Prostate gland (tissue), 2 donors: ENCODE measurements around the gene TNXB. TPM values are rescaled to one million over a fixed set of nuclear protein-coding genes. Genes with fewer than 3 reads are reported as not detected.

Source experiments
- DNase-seq: peaks from one replicate; pipeline ENCODE4 v3.0.0-alpha.2; 2019; ENCODE audit warnings: low spot score
- H3K27ac ChIP-seq, 2 donors: fragments of 200-600 bp; sonication (generic); 2 replicates each; pipeline ENCODE4 v1.5.1; 2017 to 2019
- H3K27me3 ChIP-seq: fragments of 200-600 bp; sonication (generic); replicated peaks from 2 replicates; pipeline ENCODE4 v1.5.1; 2019; ENCODE audit not compliant: insufficient read depth
- H3K36me3 ChIP-seq, 2 donors: fragments of 200-600 bp; sonication (generic); 1 replicate in 1 of 2; 2 replicates in 1 of 2; pipeline versions ENCODE4 v1.5.1 to v1.8.1; 2017 to 2019
- H3K4me1 ChIP-seq: fragments of 200-600 bp; sonication (generic); replicated peaks from 2 replicates; pipeline ENCODE4 v1.5.1; 2019
- H3K4me3 ChIP-seq, 2 donors: fragments of 200-600 bp; sonication (generic); 2 replicates each; pipeline ENCODE4 v1.5.1; 2017 to 2019
- H3K9me3 ChIP-seq: fragments of 200-600 bp; sonication (generic); 2 replicates; pipeline ENCODE4 v1.5.1; 2017
- POLR2A ChIP-seq: fragments of 450-650 bp; IDR thresholded peaks from one replicate; pipeline ENCODE4 v1.6.1; 2016; ENCODE audit warnings: antibody characterized with exemption, mild to moderate bottlenecking
- POLR2AphosphoS5 ChIP-seq: sonication (generic); formaldehyde crosslinking; IDR thresholded peaks from one replicate; pipeline ENCODE4 v1.6.1; 2017; ENCODE audit warnings: antibody characterized with exemption
- WGBS: methylation state at CpG from one replicate; pipeline ENCODE4 v1.1.5; 2018; 5-methylcytosine and 5-hydroxymethylcytosine counted together
- intact Hi-C: fragments of 100-400 bp; cut with DNase I; formaldehyde crosslinking; loops from one replicate; pipeline ENCODE4 v1.14.2; 2022
- total RNA-seq, 2 donors: library from RNA; depleted of rRNA; stranded (reverse); fragments of >200 nt; gene quantifications; one replicate each; pipeline ENCODE4 v1.1.0, GENCODE V29; 2016
- TF ChIP-seq, protein P1 (sequence below), 4 experiments: fragments of 200-600 bp in 2 of 4; fragments of 450-650 bp in 2 of 4; sonication (generic) in 2 of 4; IDR thresholded peaks; 1 replicate in 3 of 4; 2 replicates in 1 of 4; pipeline ENCODE4 v1.5.1; 2016 to 2019; ENCODE audit warnings: antibody characterized with exemption in 4 of 4, mild to moderate bottlenecking in 2 of 4, moderate library complexity in 2 of 4

TNXB gene
- total RNA-seq, 2 donors from 2014 or later: 18.5 to 29.1 TPM

- Histone ChIP-seq H3K9me3 (no peaks in the 10 kb centered on the region), H3K27me3 (peaks cover 4% of the 10 kb centered on the region), H3K36me3 (no peaks in the 10 kb centered on the region), H3K27ac (no peak overlapping the region), H3K4me3 (no peak overlapping the region), H3K4me1 (no peaks in the 10 kb centered on the region)
- no peak for TF ChIP-seq POLR2AphosphoS5
- no peak for TF ChIP-seq POLR2A
- TF ChIP-seq, protein P1, sequence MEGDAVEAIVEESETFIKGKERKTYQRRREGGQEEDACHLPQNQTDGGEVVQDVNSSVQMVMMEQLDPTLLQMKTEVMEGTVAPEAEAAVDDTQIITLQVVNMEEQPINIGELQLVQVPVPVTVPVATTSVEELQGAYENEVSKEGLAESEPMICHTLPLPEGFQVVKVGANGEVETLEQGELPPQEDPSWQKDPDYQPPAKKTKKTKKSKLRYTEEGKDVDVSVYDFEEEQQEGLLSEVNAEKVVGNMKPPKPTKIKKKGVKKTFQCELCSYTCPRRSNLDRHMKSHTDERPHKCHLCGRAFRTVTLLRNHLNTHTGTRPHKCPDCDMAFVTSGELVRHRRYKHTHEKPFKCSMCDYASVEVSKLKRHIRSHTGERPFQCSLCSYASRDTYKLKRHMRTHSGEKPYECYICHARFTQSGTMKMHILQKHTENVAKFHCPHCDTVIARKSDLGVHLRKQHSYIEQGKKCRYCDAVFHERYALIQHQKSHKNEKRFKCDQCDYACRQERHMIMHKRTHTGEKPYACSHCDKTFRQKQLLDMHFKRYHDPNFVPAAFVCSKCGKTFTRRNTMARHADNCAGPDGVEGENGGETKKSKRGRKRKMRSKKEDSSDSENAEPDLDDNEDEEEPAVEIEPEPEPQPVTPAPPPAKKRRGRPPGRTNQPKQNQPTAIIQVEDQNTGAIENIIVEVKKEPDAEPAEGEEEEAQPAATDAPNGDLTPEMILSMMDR (IDR thresholded peaks at IDR 0.05): no peak
- 95% methylated on average over 2 of the region's 3 CpGs for WGBS
- no peak for DNase-seq
- intact Hi-C loops: no loop called here
Measured at GRCh38 chr6:32097364-32097763, 11.8 kb downstream of the TNXB start.

DNA sequence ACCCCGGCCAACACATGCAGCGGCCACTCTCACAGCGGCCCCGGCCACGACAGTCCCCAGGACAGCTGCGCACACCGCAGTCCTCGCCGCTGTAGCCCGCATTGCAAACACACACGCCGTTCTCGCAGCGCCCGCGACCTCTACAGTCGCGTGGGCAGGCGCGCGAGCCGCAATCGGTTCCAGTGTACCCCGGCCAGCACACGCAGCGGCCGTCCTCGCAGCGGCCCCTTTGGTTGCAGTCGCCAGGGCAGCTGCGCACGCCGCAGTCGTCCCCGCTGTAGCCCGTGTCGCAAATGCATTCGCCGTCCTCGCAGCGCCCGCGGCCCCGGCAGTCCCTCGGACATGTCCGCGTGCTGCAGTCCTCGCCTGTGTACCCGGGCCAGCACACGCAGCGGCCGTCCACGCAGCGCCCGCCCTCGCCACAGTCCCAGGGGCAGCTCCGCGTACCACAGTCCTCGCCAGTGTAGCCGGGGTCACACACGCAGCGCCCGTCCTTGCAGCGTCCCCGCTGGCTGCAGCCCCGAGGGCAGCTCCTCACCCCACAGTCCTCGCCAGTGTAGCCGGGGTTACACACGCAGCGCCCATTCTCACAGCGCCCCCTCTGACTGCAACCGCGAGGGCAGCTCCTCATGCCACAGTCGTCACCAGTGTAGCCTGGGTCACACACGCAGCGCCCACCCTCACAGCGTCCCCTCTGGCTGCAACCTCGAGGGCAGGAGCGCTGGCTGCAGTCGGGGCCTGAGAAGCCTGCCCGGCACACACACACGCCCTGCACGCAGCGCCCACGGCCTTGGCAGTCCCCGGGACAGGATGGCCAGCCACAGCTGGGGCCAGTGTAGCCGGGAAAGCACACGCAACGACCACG lies 12.5 kb downstream of the TNXB start:
- Histone ChIP-seq H3K4me3 (peak overlapping the region; percentile 1 to 14), H3K4me1 (no peaks in the 10 kb centered on the region), H3K9me3 (no peaks in the 10 kb centered on the region), H3K36me3 (no peaks in the 10 kb centered on the region), H3K27me3 (peaks cover 4% of the 10 kb centered on the region), H3K27ac (no peak overlapping the region)
- 24% methylated on average over 61 of the region's 90 CpGs for WGBS
- no peak for DNase-seq
- intact Hi-C loops: no loop called here
- TF ChIP-seq POLR2AphosphoS5 (no peak), POLR2A (no peak)
- TF ChIP-seq, protein P1 (IDR thresholded peaks at IDR 0.05): no peak

GRCh38 chr6:32096087-32096393 lies 13.1 kb downstream of the TNXB start:
- H3K36me3 ChIP-seq: no peaks in the 10 kb centered on the region
- TF ChIP-seq POLR2AphosphoS5: no peak
- TF ChIP-seq, protein P1 (IDR thresholded peaks at IDR 0.05): no peak
- TF ChIP-seq POLR2A: no peak
- no peaks in the 10 kb centered on the region for H3K9me3 ChIP-seq
- peaks cover 4% of the 10 kb centered on the region for H3K27me3 ChIP-seq
- WGBS: 23% methylated on average over 35 of the region's 36 CpGs
- H3K4me1 ChIP-seq: no peaks in the 10 kb centered on the region
- peak overlapping the region; percentile 1 to 14 for H3K4me3 ChIP-seq
- intact Hi-C loops: no loop called here
- DNase-seq: no peak
- H3K27ac ChIP-seq: no peak overlapping the region

GRCh38 chr6:32095338-32096086 lies 13.6 kb downstream of the TNXB start:
- Histone ChIP-seq H3K27me3 (peaks cover 4% of the 10 kb centered on the region), H3K27ac (no peak overlapping the region), H3K4me1 (no peaks in the 10 kb centered on the region), H3K36me3 (no peaks in the 10 kb centered on the region), H3K4me3 (peak overlapping the region in 1 of 2 donors; percentile 1), H3K9me3 (no peaks in the 10 kb centered on the region)
- intact Hi-C loops: no loop called here
- no peak for DNase-seq
- WGBS: 43% methylated on average over 30 of the region's 30 CpGs
- TF ChIP-seq, protein P1 (IDR thresholded peaks at IDR 0.05): no peak
- TF ChIP-seq POLR2A (no peak), POLR2AphosphoS5 (no peak)
